CD4-positive, CD25-positive, alpha-beta regulatory T cell (primary cell): ENCODE data around the gene OLFML1. TPM values are rescaled to one million over a fixed set of nuclear protein-coding genes. Genes with fewer than 3 reads are reported as not detected.

Source experiments
- ATAC-seq, 2 donors: fragments of 150-1000 bp; cut with Tn5 transposase; one replicate each; pipeline ENCODE4 v1.10.0; 2021; ENCODE audit warnings: low read depth in 2 of 2, moderate number of reproducible peaks in 2 of 2, moderate library complexity in 1 of 2
- DNase-seq, 3 donors: peaks; one replicate each; pipeline versions ENCODE4 v3.0.0 to v3.0.0-alpha.2; 2012 to 2022; ENCODE audit warnings: mixed read lengths in 1 of 3
- H3K27ac ChIP-seq: one replicate; pipeline ENCODE4 v1.7.0; 2013; ENCODE audit warnings: mild to moderate bottlenecking, low read length; ENCODE audit not compliant: insufficient read depth, poor library complexity, severe bottlenecking
- H3K27me3 ChIP-seq: one replicate; pipeline ENCODE4 v1.7.0; 2013; ENCODE audit warnings: low read length; ENCODE audit not compliant: control insufficient read depth, insufficient read depth
- H3K36me3 ChIP-seq: one replicate; pipeline ENCODE4 v1.7.0; 2013; ENCODE audit warnings: mild to moderate bottlenecking, low read length, moderate library complexity; ENCODE audit not compliant: control insufficient read depth, insufficient read depth
- H3K4me1 ChIP-seq: 2 replicates; pipeline ENCODE4 v1.7.0; 2013; ENCODE audit warnings: mild to moderate bottlenecking, low read length; ENCODE audit not compliant: insufficient read depth, control insufficient read depth, poor library complexity, severe bottlenecking
- H3K4me3 ChIP-seq: one replicate; pipeline ENCODE4 v1.7.0; 2013; ENCODE audit warnings: low read depth, mild to moderate bottlenecking, low read length, moderate library complexity
- H3K9me3 ChIP-seq, 2 experiments: 1 replicate in 1 of 2; 2 replicates in 1 of 2; pipeline ENCODE4 v1.7.0; 2013; ENCODE audit warnings: low read length in 2 of 2, mild to moderate bottlenecking in 1 of 2, moderate library complexity in 1 of 2; ENCODE audit not compliant: control insufficient read depth in 2 of 2
- H3K27ac Mint-ChIP-seq, 3 donors: one replicate each; pipeline ENCODE4 v1.8.0; 2020 to 2022; ENCODE audit warnings: mild to moderate bottlenecking in 3 of 3, mixed read lengths in 3 of 3, moderate library complexity in 2 of 3
- H3K27me3 Mint-ChIP-seq: one replicate; pipeline ENCODE4 v1.8.0; 2022; ENCODE audit warnings: mild to moderate bottlenecking, mixed read lengths
- H3K36me3 Mint-ChIP-seq: one replicate; pipeline ENCODE4 v1.8.0; 2020; ENCODE audit warnings: mixed read lengths
- H3K4me1 Mint-ChIP-seq, 4 donors: one replicate each; pipeline ENCODE4 v1.8.0; 2020 to 2022; ENCODE audit warnings: mixed read lengths in 4 of 4, mild to moderate bottlenecking in 1 of 4
- H3K4me3 Mint-ChIP-seq, 4 donors: one replicate each; pipeline ENCODE4 v1.8.0; 2020 to 2022; ENCODE audit warnings: mild to moderate bottlenecking in 4 of 4, mixed read lengths in 4 of 4, moderate library complexity in 3 of 4
- H3K9me3 Mint-ChIP-seq, 7 donors: one replicate each; pipeline ENCODE4 v1.8.0; 2020 to 2022; ENCODE audit warnings: mixed read lengths in 7 of 7, mild to moderate bottlenecking in 3 of 7, moderate library complexity in 2 of 7
- polyA plus RNA-seq, 4 donors: library from polyadenylated mRNA; unstranded; fragments of 300-500 nt; fragmentation: Illumina TruSeq; gene quantifications; one replicate each; pipeline ENCODE4 v1.2.3, GENCODE V29; 2021
- total RNA-seq: library from RNA; stranded (reverse); gene quantifications from one replicate; pipeline ENCODE4 v1.2.3, GENCODE V29; 2022

The OLFML1 gene
- total and polyA plus RNA-seq, 5 donors from 2014 or later = 0.10 to 0.13 (median 0.11) TPM; not detected in 2

DNA sequence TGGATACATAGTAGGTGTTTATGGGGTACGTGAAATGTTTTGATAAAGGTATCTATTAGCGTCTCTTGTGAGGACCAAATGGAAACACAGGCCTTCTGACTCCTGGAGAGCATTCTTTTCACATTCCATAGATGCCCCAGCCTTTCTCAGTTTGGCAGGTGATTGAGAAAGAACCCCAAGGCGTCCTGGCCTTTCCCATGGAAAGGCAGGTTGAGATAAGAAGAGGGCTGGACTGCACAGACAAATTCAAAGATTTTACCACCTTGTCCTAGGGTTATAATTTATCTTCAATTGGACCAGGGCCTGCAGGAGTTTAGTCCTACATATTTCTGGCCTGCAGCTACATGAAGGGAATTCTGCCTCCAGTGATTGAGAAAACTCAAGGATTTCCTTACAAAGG is 661 bp upstream of the OLFML1 start:
- no peak for DNase-seq
- Histone ChIP-seq H3K27ac (no peak overlapping the region), H3K36me3 (no peaks in the 10 kb centered on the region), H3K27me3 (peaks cover 6% of the 10 kb centered on the region), H3K4me3 (no peak overlapping the region), H3K4me1 (no peaks in the 10 kb centered on the region), H3K9me3 (no peaks in the 10 kb centered on the region)
- no peak overlapping the region for H3K4me3 Mint-ChIP-seq
- ATAC-seq = no peak
- H3K27ac Mint-ChIP-seq = no peak overlapping the region
- H3K36me3 Mint-ChIP-seq = no peaks in the 10 kb centered on the region
- H3K4me1 Mint-ChIP-seq = no peaks in the 10 kb centered on the region
- peaks cover 5% of the 10 kb centered on the region for H3K27me3 Mint-ChIP-seq
- H3K9me3 Mint-ChIP-seq = no peaks in the 10 kb centered on the region

- Mint-ChIP-seq H3K36me3 (no peaks in the 10 kb centered on the region), H3K4me3 (no peak overlapping the region), H3K27me3 (peaks cover 5% of the 10 kb centered on the region), H3K4me1 (no peaks in the 10 kb centered on the region), H3K9me3 (no peaks in the 10 kb centered on the region), H3K27ac (no peak overlapping the region)
- DNase-seq (no peak), ATAC-seq (no peak)
- Histone ChIP-seq H3K9me3 (no peaks in the 10 kb centered on the region), H3K4me1 (no peaks in the 10 kb centered on the region), H3K36me3 (no peaks in the 10 kb centered on the region), H3K27me3 (peaks cover 6% of the 10 kb centered on the region), H3K4me3 (no peak overlapping the region), H3K27ac (no peak overlapping the region)
Observed at GRCh38 chr11:7486098-7486780, 933 bp downstream of the OLFML1 start.

- H3K36me3 Mint-ChIP-seq = no peaks in the 10 kb centered on the region
- no peaks in the 10 kb centered on the region for H3K4me1 Mint-ChIP-seq
- H3K4me3 Mint-ChIP-seq = no peak overlapping the region
- H3K36me3 ChIP-seq = no peaks in the 10 kb centered on the region
- H3K27me3 ChIP-seq = peaks cover 6% of the 10 kb centered on the region
- no peak overlapping the region for H3K27ac Mint-ChIP-seq
- H3K4me3 ChIP-seq = no peak overlapping the region
- no peak overlapping the region for H3K27ac ChIP-seq
- no peaks in the 10 kb centered on the region for H3K4me1 ChIP-seq
- H3K9me3 Mint-ChIP-seq = no peaks in the 10 kb centered on the region
- ATAC-seq (no peak), DNase-seq (no peak)
- no peaks in the 10 kb centered on the region for H3K9me3 ChIP-seq
- H3K27me3 Mint-ChIP-seq = peaks cover 5% of the 10 kb centered on the region
Observed at GRCh38 chr11:7486781-7487140, 1.5 kb downstream of the OLFML1 start.

- Histone ChIP-seq H3K27me3 (peaks cover 5% of the 10 kb centered on the region), H3K4me1 (no peaks in the 10 kb centered on the region), H3K9me3 (no peaks in the 10 kb centered on the region), H3K36me3 (no peaks in the 10 kb centered on the region), H3K27ac (no peak overlapping the region), H3K4me3 (no peak overlapping the region)
- Mint-ChIP-seq H3K27me3 (peaks cover 9% of the 10 kb centered on the region), H3K4me1 (no peaks in the 10 kb centered on the region), H3K9me3 (no peaks in the 10 kb centered on the region), H3K27ac (no peak overlapping the region), H3K4me3 (no peak overlapping the region), H3K36me3 (no peaks in the 10 kb centered on the region)
- no peak for DNase-seq
- no peak for ATAC-seq
Observed at GRCh38 chr11:7487360-7487759, 2.1 kb downstream of the OLFML1 start.

GRCh38 chr11:7488681-7489080 is 3.4 kb downstream of the OLFML1 start:
- Histone ChIP-seq H3K36me3 (no peaks in the 10 kb centered on the region), H3K4me1 (no peaks in the 10 kb centered on the region), H3K27ac (no peak overlapping the region), H3K4me3 (no peak overlapping the region), H3K9me3 (no peaks in the 10 kb centered on the region), H3K27me3 (peaks cover 2% of the 10 kb centered on the region)
- Mint-ChIP-seq H3K4me3 (no peak overlapping the region), H3K9me3 (no peaks in the 10 kb centered on the region), H3K27me3 (peaks cover 10% of the 10 kb centered on the region), H3K36me3 (no peaks in the 10 kb centered on the region), H3K27ac (no peak overlapping the region), H3K4me1 (no peaks in the 10 kb centered on the region)
- no peak for ATAC-seq
- DNase-seq = no peak

DNA sequence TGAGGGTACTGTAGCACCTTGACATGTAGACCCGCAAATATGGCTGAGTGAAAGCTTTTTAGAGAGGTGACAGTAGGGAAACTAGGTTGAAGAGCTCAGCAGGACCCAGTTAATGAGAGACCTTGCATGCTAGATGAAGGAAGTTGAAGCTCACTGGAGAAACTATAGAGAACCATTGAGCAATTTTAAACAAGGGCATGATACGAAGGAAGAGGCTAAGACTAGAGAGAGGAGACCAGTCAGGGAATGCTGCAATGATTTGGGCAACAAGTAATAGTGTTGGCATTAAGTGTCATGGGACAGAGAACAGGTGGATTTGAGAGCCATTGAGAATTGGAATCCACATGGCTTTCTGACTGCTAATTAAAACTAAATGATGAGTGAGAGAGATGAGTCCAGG is 4.1 kb downstream of the OLFML1 start:
- Mint-ChIP-seq H3K36me3 (no peaks in the 10 kb centered on the region), H3K4me1 (no peaks in the 10 kb centered on the region), H3K27ac (no peak overlapping the region), H3K27me3 (peaks cover 6% of the 10 kb centered on the region), H3K9me3 (no peaks in the 10 kb centered on the region), H3K4me3 (no peak overlapping the region)
- H3K4me3 ChIP-seq = no peak overlapping the region
- H3K27me3 ChIP-seq = peaks cover 2% of the 10 kb centered on the region
- no peaks in the 10 kb centered on the region for H3K9me3 ChIP-seq
- ATAC-seq (no peak), DNase-seq (no peak)
- H3K27ac ChIP-seq = no peak overlapping the region
- no peaks in the 10 kb centered on the region for H3K36me3 ChIP-seq
- no peaks in the 10 kb centered on the region for H3K4me1 ChIP-seq

DNA sequence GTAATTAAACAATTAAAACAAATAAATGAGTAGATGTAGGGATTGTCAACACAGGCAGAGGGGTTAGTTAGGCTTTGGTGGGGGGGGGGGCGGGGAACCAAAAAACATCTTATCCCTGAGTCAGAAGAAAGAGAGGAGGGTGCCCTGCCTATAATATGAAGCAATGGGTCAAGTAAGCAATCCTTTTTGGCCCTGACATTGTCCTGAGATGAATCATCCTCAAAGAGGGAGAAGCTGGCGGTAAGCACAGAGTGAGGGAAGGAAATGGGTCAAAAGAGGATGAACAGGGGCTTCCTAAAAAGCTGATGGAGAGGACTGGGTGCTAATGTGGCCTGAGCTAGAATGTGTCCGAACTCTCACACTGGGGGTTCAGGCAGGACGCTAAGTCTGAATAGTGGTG is 4.7 kb downstream of the OLFML1 start:
- Mint-ChIP-seq H3K27me3 (peaks cover 5% of the 10 kb centered on the region), H3K4me1 (peaks cover 0 to 2% (median 0%) of the 10 kb centered on the region in 4 donors), H3K27ac (no peak overlapping the region), H3K4me3 (no peak overlapping the region), H3K9me3 (no peaks in the 10 kb centered on the region), H3K36me3 (no peaks in the 10 kb centered on the region)
- no peaks in the 10 kb centered on the region for H3K36me3 ChIP-seq
- H3K9me3 ChIP-seq = no peaks in the 10 kb centered on the region
- no peaks in the 10 kb centered on the region for H3K4me1 ChIP-seq
- peaks cover 2% of the 10 kb centered on the region for H3K27me3 ChIP-seq
- DNase-seq (no peak), ATAC-seq (no peak)
- no peak overlapping the region for H3K27ac ChIP-seq
- no peak overlapping the region for H3K4me3 ChIP-seq

DNA sequence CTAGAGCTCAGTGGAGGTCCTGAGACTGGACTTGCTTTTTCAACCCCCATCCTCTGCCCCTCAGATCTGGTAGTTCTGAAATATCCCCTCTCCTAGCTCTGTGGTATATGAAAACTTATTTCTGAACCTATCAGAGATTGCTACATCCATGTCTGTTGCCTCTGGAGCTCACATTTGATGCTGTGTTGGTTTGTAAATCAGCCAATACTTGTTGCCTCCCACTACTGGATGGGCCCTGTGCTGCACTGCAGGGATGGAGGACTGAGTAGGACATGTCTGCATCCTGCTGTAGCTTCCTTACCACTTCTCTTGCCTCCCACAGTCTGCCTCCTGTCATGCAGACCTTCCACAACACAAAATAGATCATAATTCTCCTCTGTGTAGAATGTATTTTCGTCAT is 5.2 kb downstream of the OLFML1 start:
- ATAC-seq = no peak
- Histone ChIP-seq H3K27me3 (peaks cover 2% of the 10 kb centered on the region), H3K4me1 (no peaks in the 10 kb centered on the region), H3K4me3 (no peak overlapping the region), H3K36me3 (no peaks in the 10 kb centered on the region), H3K9me3 (no peaks in the 10 kb centered on the region), H3K27ac (no peak overlapping the region)
- no peaks in the 10 kb centered on the region for H3K9me3 Mint-ChIP-seq
- peaks cover 0 to 3% (median 0%) of the 10 kb centered on the region in 4 donors for H3K4me1 Mint-ChIP-seq
- no peaks in the 10 kb centered on the region for H3K36me3 Mint-ChIP-seq
- no peak overlapping the region for H3K4me3 Mint-ChIP-seq
- H3K27me3 Mint-ChIP-seq = peaks cover 5% of the 10 kb centered on the region
- no peak for DNase-seq
- H3K27ac Mint-ChIP-seq = no peak overlapping the region
